Natural killer cell (primary cell): ENCODE results near the gene IGF1R. TPM values are rescaled to one million over a fixed set of nuclear protein-coding genes. Genes with fewer than 3 reads are reported as not detected.

Experiments used
- ATAC-seq, 3 donors: fragments of 150-1000 bp in 2 of 3; fragments of 200-7000 bp in 1 of 3; cut with Tn5 transposase; 1 replicate in 1 of 3; 2 replicates in 2 of 3; pipeline ENCODE4 v1.10.0; 2021; ENCODE audit warnings: mild to moderate bottlenecking in 2 of 3, moderate library complexity in 2 of 3
- DNase-seq, 2 donors: peaks; one replicate each; pipeline versions ENCODE4 v3.0.0 to v3.0.0-alpha.2; 2013 to 2021; ENCODE audit warnings: mixed read lengths in 1 of 2
- H3K27ac ChIP-seq: one replicate; pipeline ENCODE4 v1.5.1; 2013; ENCODE audit warnings: mild to moderate bottlenecking, low read length
- H3K27me3 ChIP-seq: one replicate; pipeline ENCODE4 v1.6.1; 2013; ENCODE audit warnings: low read length; ENCODE audit not compliant: control insufficient read depth, insufficient read depth
- H3K36me3 ChIP-seq: one replicate; pipeline ENCODE4 v1.6.1; 2013; ENCODE audit warnings: low read length; ENCODE audit not compliant: control insufficient read depth, insufficient read depth
- H3K4me1 ChIP-seq: one replicate; pipeline ENCODE4 v1.6.1; 2013; ENCODE audit warnings: low read length; ENCODE audit not compliant: control insufficient read depth, insufficient read depth
- H3K4me3 ChIP-seq: one replicate; pipeline ENCODE4 v1.5.1; 2013; ENCODE audit warnings: low read length
- H3K9me3 ChIP-seq: one replicate; pipeline ENCODE4 v1.6.1; 2013; ENCODE audit warnings: low read length; ENCODE audit not compliant: control insufficient read depth, insufficient read depth
- H3K27ac Mint-ChIP-seq, 2 donors: one replicate each; pipeline ENCODE4 v1.8.0; 2022; ENCODE audit warnings: mild to moderate bottlenecking in 2 of 2, mixed read lengths in 2 of 2, moderate library complexity in 1 of 2
- H3K27me3 Mint-ChIP-seq, 2 donors: one replicate each; pipeline ENCODE4 v1.8.0; 2022; ENCODE audit warnings: low read depth in 2 of 2, mixed read lengths in 2 of 2
- H3K36me3 Mint-ChIP-seq: one replicate; pipeline ENCODE4 v1.8.0; 2022; ENCODE audit warnings: mixed read lengths
- H3K4me1 Mint-ChIP-seq, 2 donors: one replicate each; pipeline ENCODE4 v1.8.0; 2022; ENCODE audit warnings: mixed read lengths in 2 of 2
- H3K4me3 Mint-ChIP-seq: one replicate; pipeline ENCODE4 v1.8.0; 2022; ENCODE audit warnings: mild to moderate bottlenecking, moderate library complexity, mixed read lengths
- H3K9me3 Mint-ChIP-seq, 2 donors: one replicate each; pipeline ENCODE4 v1.8.0; 2022; ENCODE audit warnings: mixed read lengths in 2 of 2
- CTCF ChIP-seq: fragments of 200-600 bp; IDR thresholded peaks from one replicate; pipeline ENCODE4 v1.8.0; 2022; ENCODE audit warnings: antibody characterized with exemption
- WGBS: methylation state at CpG from one replicate; pipeline ENCODE4 v1.1.7; 2013; ENCODE audit warnings: missing lambda C conversion rate; ENCODE audit not compliant: insufficient coverage; 5-methylcytosine and 5-hydroxymethylcytosine counted together
- intact Hi-C: fragments of 100-400 bp; cut with micrococcal nuclease; formaldehyde crosslinking; loops from one replicate; pipeline ENCODE4 v1.14.2; 2022
- total RNA-seq, 4 donors: library from RNA; stranded (reverse); fragments of 120-200 nt in 1 of 4; gene quantifications; one replicate each; pipeline versions ENCODE4 v1.2.3 to v1.2.4, GENCODE V29; 2013 to 2022

The IGF1R gene
- total RNA-seq, 3 donors from 2014 or later (not counting 1 experiment from before 2014, with no cell fraction given), result 47.3 to 50.7 (median 49.0) TPM

GRCh38 chr15:98654790-98655360, 6.5 kb downstream of the IGF1R start:
- no peak for DNase-seq
- H3K36me3 Mint-ChIP-seq, result no peaks in the 10 kb centered on the region
- H3K9me3 Mint-ChIP-seq, result no peaks in the 10 kb centered on the region
- no peak overlapping the region for H3K27ac Mint-ChIP-seq
- H3K4me1 ChIP-seq, result peaks cover 19% of the 10 kb centered on the region
- no peak overlapping the region for H3K4me3 Mint-ChIP-seq
- H3K9me3 ChIP-seq, result no peaks in the 10 kb centered on the region
- no peak for TF ChIP-seq CTCF
- H3K36me3 ChIP-seq, result no peaks in the 10 kb centered on the region
- intact Hi-C loops, result loop anchor here (5.0 kb wide), 3 partner anchors 73 to 297 kb away; no protein-coding TSS in a partner anchor
- H3K27me3 ChIP-seq, result peaks cover 10% of the 10 kb centered on the region
- no peak for ATAC-seq
- peaks cover 23 to 52% of the 10 kb centered on the region in 2 donors for H3K27me3 Mint-ChIP-seq
- no peak overlapping the region for H3K4me3 ChIP-seq
- peaks cover 44 to 49% of the 10 kb centered on the region in 2 donors for H3K4me1 Mint-ChIP-seq
- WGBS, result 74% methylated on average over 2 of the region's 4 CpGs
- no peak overlapping the region for H3K27ac ChIP-seq

GRCh38 chr15:98655732-98656131, 7.4 kb downstream of the IGF1R start:
- ATAC-seq (no peak), DNase-seq (no peak)
- intact Hi-C loops, result loop anchor here (5.0 kb wide), 1 partner anchor 73 kb away; no protein-coding TSS in a partner anchor
- TF ChIP-seq CTCF, result no peak
- Histone ChIP-seq H3K4me1 (peaks cover 11% of the 10 kb centered on the region), H3K9me3 (no peaks in the 10 kb centered on the region), H3K36me3 (no peaks in the 10 kb centered on the region), H3K4me3 (no peak overlapping the region), H3K27me3 (peaks cover 4% of the 10 kb centered on the region), H3K27ac (no peak overlapping the region)
- peaks cover 19 to 48% of the 10 kb centered on the region in 2 donors for H3K27me3 Mint-ChIP-seq
- 88% methylated on average over 8 of the region's 8 CpGs for WGBS
- H3K9me3 Mint-ChIP-seq, result no peaks in the 10 kb centered on the region
- peaks cover 43% of the 10 kb centered on the region in 2 donors for H3K4me1 Mint-ChIP-seq
- H3K4me3 Mint-ChIP-seq, result no peak overlapping the region
- no peaks in the 10 kb centered on the region for H3K36me3 Mint-ChIP-seq
- H3K27ac Mint-ChIP-seq, result no peak overlapping the region

GRCh38 chr15:98657721-98658120, 9.4 kb downstream of the IGF1R start:
- no peaks in the 10 kb centered on the region for H3K4me1 ChIP-seq
- intact Hi-C loops, result loop anchor here (2.0 to 5.0 kb wide), 2 partner anchors 75 to 215 kb away; no protein-coding TSS in a partner anchor
- no peak for ATAC-seq
- Mint-ChIP-seq H3K9me3 (no peaks in the 10 kb centered on the region), H3K4me3 (no peak overlapping the region), H3K27me3 (peaks cover 8 to 29% of the 10 kb centered on the region in 2 donors), H3K4me1 (peaks cover 28 to 29% of the 10 kb centered on the region in 2 donors), H3K36me3 (no peaks in the 10 kb centered on the region), H3K27ac (no peak overlapping the region)
- H3K9me3 ChIP-seq, result no peaks in the 10 kb centered on the region
- H3K27me3 ChIP-seq, result peaks cover 2% of the 10 kb centered on the region
- WGBS, result 90% methylated on average over 4 of the region's 4 CpGs
- H3K36me3 ChIP-seq, result no peaks in the 10 kb centered on the region
- no peak for DNase-seq
- H3K4me3 ChIP-seq, result no peak overlapping the region
- no peak for TF ChIP-seq CTCF
- H3K27ac ChIP-seq, result no peak overlapping the region
